H1 (cell line): ENCODE data around the gene MYH6. TPM values are rescaled to one million over a fixed set of nuclear protein-coding genes. Genes with fewer than 3 reads are reported as not detected.

Source experiments
- ATF2 ChIP-seq: IDR thresholded peaks from 2 replicates; pipeline ENCODE4 v1.6.1; 2012; ENCODE audit warnings: low read length, inconsistent platforms
- CHD7 ChIP-seq: fragments of 300-600 bp; sonication (generic); IDR thresholded peaks from 2 replicates; pipeline ENCODE4 v1.7.1; 2012; ENCODE audit warnings: low read length, moderate library complexity, mild to moderate bottlenecking, inconsistent platforms; ENCODE audit not compliant: insufficient replicate concordance
- EGR1 ChIP-seq: IDR thresholded peaks from 2 replicates; pipeline ENCODE4 v1.6.1; 2011; ENCODE audit warnings: low read depth, low read length, borderline replicate concordance
- EZH2 ChIP-seq: fragments of 200-600 bp; sonication (generic); IDR thresholded peaks from 2 replicates; pipeline ENCODE4 v1.7.1; 2012; ENCODE audit warnings: low read depth, mild to moderate bottlenecking, moderate library complexity, low read length, inconsistent platforms; ENCODE audit not compliant: severe bottlenecking
- NANOG ChIP-seq: IDR thresholded peaks from 2 replicates; pipeline ENCODE4 v1.6.1; 2011; ENCODE audit warnings: low read length, low read depth, mild to moderate bottlenecking, inconsistent platforms; ENCODE audit not compliant: insufficient read depth, poor library complexity, severe bottlenecking
- RBBP5 ChIP-seq: IDR thresholded peaks from 2 replicates; pipeline ENCODE4 v1.7.1; 2012; ENCODE audit warnings: low read depth, mild to moderate bottlenecking, inconsistent platforms, low read length, moderate library complexity, borderline replicate concordance
- SP4 ChIP-seq: IDR thresholded peaks from 2 replicates; pipeline ENCODE4 v1.6.1; 2012; ENCODE audit warnings: low read length, inconsistent platforms
- polyA plus RNA-seq, 7 experiments: library from polyadenylated mRNA; depleted of rRNA in 3 of 7; stranded (reverse) in 5 of 7; unstranded in 2 of 7; fragments of >200 nt in 5 of 7; fragments of 200-250 nt in 2 of 7; gene quantifications; 1 replicate in 5 of 7; 2 replicates in 1 of 7; 4 replicates in 1 of 7; pipeline versions ENCODE4 v1.2.1 to v1.2.3, GENCODE V29; 2011 to 2013; ENCODE audit warnings: missing spikeins in 2 of 7, mixed read lengths in 2 of 7
- total RNA-seq: library from RNA; stranded (reverse); fragmentation: NEBNext Ultra II Directional; extraction: Animal tissue kit (Norgen Biotek cat#: 25700); gene quantifications from 2 replicates; pipeline ENCODE4 v1.2.1, GENCODE V29; 2021

Gene MYH6
- total and polyA plus RNA-seq, 2 of the 8 experiments (the other 6 are each of a cell fraction or from before 2014, with no cell fraction given) = 0.03 TPM; not detected in 1

GRCh38 chr14:23423657-23424056 lies 15.6 kb upstream of the MYH6 start (continued):
- no peak for TF ChIP-seq CHD7
- no peak for TF ChIP-seq EGR1
- TF ChIP-seq SP4 = no peak
- no peak for TF ChIP-seq RBBP5
- no peak for TF ChIP-seq NANOG
- TF ChIP-seq EZH2 = no peak
- no peak for TF ChIP-seq ATF2
